Measurements from ENCODE around the gene MAP7. TPM values are rescaled to one million over a fixed set of nuclear protein-coding genes. Genes with fewer than 3 reads are reported as not detected.

The MAP7 gene
- total RNA-seq, 2 experiments from 2014 or later: not detected

- Histone ChIP-seq H3K9me2 (ENCODE audit: insufficient read depth, low read length) (no peaks in the 10 kb centered on the region), H3K27ac (ENCODE audit: low read depth, low read length, poor library complexity, severe bottlenecking) (no peak overlapping the region), H3K4me2 (ENCODE audit: low read length) (no peak overlapping the region), H3K79me2 (ENCODE audit: insufficient read depth, low read depth, low read length) (no peaks in the 10 kb centered on the region), H3K9me3 (ENCODE audit: low read length) (no peaks in the 10 kb centered on the region), H3K4me1 (ENCODE audit: insufficient read depth, low read length, poor library complexity, severe bottlenecking) (no peaks in the 10 kb centered on the region), H3K4me3 (ENCODE audit: low read depth, low read length, poor library complexity, severe bottlenecking) (no peak overlapping the region), H3K36me3 (ENCODE audit: insufficient read depth, low read length) (no peaks in the 10 kb centered on the region), H4K20me1 (ENCODE audit: insufficient read depth, low read length) (no peaks in the 10 kb centered on the region), H2AFZ (ENCODE audit: low read length) (no peak overlapping the region)
- TF ChIP-seq CTCF (conservative IDR thresholded peaks at IDR 0.05; ENCODE audit: low read length) (no peak), EZH2phosphoT487 (IDR thresholded peaks at IDR 0.05; ENCODE audit: borderline replicate concordance, low read depth, low read length) (no peak)
- ChIA-PET CTCF (ENCODE audit: unreplicated experiment) (no interaction called here), POLR2A (no interaction called here)
- intact Hi-C loops (cut with micrococcal nuclease; ENCODE audit: unreplicated experiment): no loop called here
- no peak for DNase-seq (ENCODE audit: low spot score)
- no TSS peak for BruUV-seq (replicated peaks)
Observed at GRCh38 chr6:136521427-136521826, 28.8 kb downstream of the MAP7 start.

GRCh38 chr6:136520517-136520916 lies 29.7 kb downstream of the MAP7 start:
- no peak overlapping the region for H3K4me3 ChIP-seq (ENCODE audit: low read depth, low read length, poor library complexity, severe bottlenecking)
- TF ChIP-seq EZH2phosphoT487 (IDR thresholded peaks at IDR 0.05; ENCODE audit: borderline replicate concordance, low read depth, low read length) (no peak), CTCF (conservative IDR thresholded peaks at IDR 0.05; ENCODE audit: low read length) (no peak)
- ChIA-PET CTCF (ENCODE audit: unreplicated experiment) (no interaction called here), POLR2A (no interaction called here)
- no peaks in the 10 kb centered on the region for H4K20me1 ChIP-seq (ENCODE audit: insufficient read depth, low read length)
- no peaks in the 10 kb centered on the region for H3K9me2 ChIP-seq (ENCODE audit: insufficient read depth, low read length)
- H3K4me1 ChIP-seq (ENCODE audit: insufficient read depth, low read length, poor library complexity, severe bottlenecking): no peaks in the 10 kb centered on the region
- no peaks in the 10 kb centered on the region for H3K9me3 ChIP-seq (ENCODE audit: low read length)
- no peak overlapping the region for H3K27ac ChIP-seq (ENCODE audit: low read depth, low read length, poor library complexity, severe bottlenecking)
- no TSS peak for BruUV-seq (replicated peaks)
- H3K36me3 ChIP-seq (ENCODE audit: insufficient read depth, low read length): no peaks in the 10 kb centered on the region
- H3K4me2 ChIP-seq (ENCODE audit: low read length): no peak overlapping the region
- H3K79me2 ChIP-seq (ENCODE audit: insufficient read depth, low read depth, low read length): no peaks in the 10 kb centered on the region
- no peak overlapping the region for H2AFZ ChIP-seq (ENCODE audit: low read length)
- intact Hi-C loops (cut with micrococcal nuclease; ENCODE audit: unreplicated experiment): no loop called here
- DNase-seq (ENCODE audit: low spot score): no peak

GRCh38 chr6:136517582-136517981 lies 32.6 kb downstream of the MAP7 start:
- DNase-seq (ENCODE audit: low spot score): no peak
- Histone ChIP-seq H3K79me2 (ENCODE audit: insufficient read depth, low read depth, low read length) (no peaks in the 10 kb centered on the region), H2AFZ (ENCODE audit: low read length) (no peak overlapping the region), H3K4me2 (ENCODE audit: low read length) (no peak overlapping the region), H3K9me3 (ENCODE audit: low read length) (no peaks in the 10 kb centered on the region), H3K9me2 (ENCODE audit: insufficient read depth, low read length) (no peaks in the 10 kb centered on the region), H3K27ac (ENCODE audit: low read depth, low read length, poor library complexity, severe bottlenecking) (no peak overlapping the region), H3K36me3 (ENCODE audit: insufficient read depth, low read length) (no peaks in the 10 kb centered on the region), H4K20me1 (ENCODE audit: insufficient read depth, low read length) (no peaks in the 10 kb centered on the region), H3K4me3 (ENCODE audit: low read depth, low read length, poor library complexity, severe bottlenecking) (no peak overlapping the region), H3K4me1 (ENCODE audit: insufficient read depth, low read length, poor library complexity, severe bottlenecking) (no peaks in the 10 kb centered on the region)
- ChIA-PET POLR2A (no interaction called here), CTCF (ENCODE audit: unreplicated experiment) (no interaction called here)
- TF ChIP-seq EZH2phosphoT487 (IDR thresholded peaks at IDR 0.05; ENCODE audit: borderline replicate concordance, low read depth, low read length): no peak
- TF ChIP-seq CTCF (conservative IDR thresholded peaks at IDR 0.05; ENCODE audit: low read length): no peak
- intact Hi-C loops (cut with micrococcal nuclease; ENCODE audit: unreplicated experiment): no loop called here
- no TSS peak for BruUV-seq (replicated peaks)
